Osteoblast (primary cell): ENCODE measurements around the gene CHSY3. TPM values are rescaled to one million over a fixed set of nuclear protein-coding genes. Genes with fewer than 3 reads are reported as not detected.
A peak's percentile ranks its signal among the peaks of the same experiment; 100 is the strongest.

ENCODE experiments used
- DNase-seq: peaks from one replicate; pipeline ENCODE4 v3.0.0; 2011; ENCODE audit warnings: low spot score, mixed read lengths; ENCODE audit not compliant: insufficient read length; ENCODE audit errors: missing footprints
- H2AFZ ChIP-seq: 2 replicates; pipeline ENCODE4 v1.6.0; 2011; ENCODE audit warnings: mild to moderate bottlenecking, low read length
- H3K27ac ChIP-seq: 2 replicates; pipeline ENCODE4 v1.5.1; 2011; ENCODE audit warnings: mild to moderate bottlenecking, low read depth, low read length, moderate library complexity
- H3K27me3 ChIP-seq: 2 replicates; pipeline ENCODE4 v1.6.0; 2012; ENCODE audit warnings: mild to moderate bottlenecking, control low read depth, inconsistent platforms, low read length, moderate library complexity; ENCODE audit not compliant: insufficient read depth
- H3K36me3 ChIP-seq: 2 replicates; pipeline ENCODE4 v1.5.1; 2011; ENCODE audit warnings: mild to moderate bottlenecking, low read length, control low read depth, moderate library complexity; ENCODE audit not compliant: insufficient read depth
- H3K4me1 ChIP-seq: 2 replicates; pipeline ENCODE4 v1.5.1; 2011; ENCODE audit warnings: mild to moderate bottlenecking, low read length, control low read depth, moderate library complexity; ENCODE audit not compliant: insufficient read depth
- H3K4me2 ChIP-seq: 2 replicates; pipeline ENCODE4 v1.6.0; 2011; ENCODE audit warnings: mild to moderate bottlenecking, low read length; ENCODE audit not compliant: insufficient read depth
- H3K4me3 ChIP-seq: fragments of 200-600 bp; sonication (generic); 3 replicates; pipeline ENCODE4 v1.5.1; 2012; ENCODE audit warnings: mild to moderate bottlenecking, low read length, inconsistent platforms; ENCODE audit not compliant: insufficient read depth
- H3K79me2 ChIP-seq: 2 replicates; pipeline ENCODE4 v1.6.0; 2012; ENCODE audit warnings: mild to moderate bottlenecking, low read length, control low read depth, inconsistent platforms; ENCODE audit not compliant: insufficient read depth
- H3K9me3 ChIP-seq: 2 replicates; pipeline ENCODE4 v1.5.1; 2011; ENCODE audit warnings: low read depth, low read length, control low read depth
- H4K20me1 ChIP-seq: 2 replicates; pipeline ENCODE4 v1.6.0; 2012; ENCODE audit warnings: mild to moderate bottlenecking, low read length, control low read depth; ENCODE audit not compliant: insufficient read depth
- CTCF ChIP-seq: IDR thresholded peaks from 2 replicates; pipeline ENCODE4 v1.5.1; 2011; ENCODE audit warnings: mild to moderate bottlenecking, low read depth, low read length, moderate library complexity; ENCODE audit errors: extremely low read depth
- total RNA-seq: library from RNA; depleted of rRNA; stranded (reverse); fragments of >200 nt; gene quantifications from 2 replicates; pipeline ENCODE4 v1.2.3, GENCODE V29; 2012

The CHSY3 gene
- total RNA-seq, result 12.3 and 12.4 TPM in 2 replicates

DNA sequence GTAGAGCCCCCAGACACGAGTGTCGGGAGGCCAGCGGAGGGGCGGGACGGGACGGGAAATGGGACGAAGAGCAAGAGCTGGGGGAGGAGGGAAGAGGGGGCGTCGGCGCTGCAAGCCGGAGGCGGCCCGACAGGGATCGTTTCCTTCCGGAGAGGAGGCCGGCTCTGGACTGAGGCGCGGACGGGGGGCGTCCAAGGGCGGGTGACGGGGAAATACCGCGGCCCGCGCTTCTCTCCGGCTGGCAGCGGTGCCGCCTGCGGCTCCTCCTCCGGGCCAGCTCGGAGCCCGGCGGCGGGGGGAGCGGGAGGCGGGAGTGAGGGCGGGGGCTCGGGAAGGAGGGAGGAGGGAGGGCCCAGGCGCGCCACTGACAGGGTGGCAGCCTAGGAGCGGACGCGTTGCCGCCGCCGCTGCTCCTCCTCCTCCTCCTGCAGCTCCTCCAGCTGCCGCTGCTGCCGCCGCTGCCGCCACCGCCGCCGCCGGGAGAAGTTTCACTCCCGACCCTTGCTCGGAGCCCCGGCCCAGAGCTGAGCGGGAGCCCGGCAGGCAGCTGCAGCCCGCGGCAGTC is at the start of gene CHSY3:
TSS of gene CHSY3 (plus strand) at position 364 of the 565 bp plus-strand sequence.
- H3K4me2 ChIP-seq, result peak within 1 kb of the TSS; percentile 95
- no peaks in the 10 kb centered on the region for H3K27me3 ChIP-seq

GRCh38 chr5:129856325-129856724 is 47.9 kb upstream of the CHSY3 start:
- no peak for TF ChIP-seq CTCF

More for the DNA sequence above, at the start of gene CHSY3:
- DNase-seq, result peak; percentile 97
- Histone ChIP-seq H4K20me1 (peaks cover 3% of the 10 kb centered on the region), H2AFZ (peak within 1 kb of the TSS; percentile 92), H3K9me3 (no peaks in the 10 kb centered on the region), H3K27ac (no peak within 1 kb of the TSS), H3K4me1 (peaks cover 21% of the 10 kb centered on the region), H3K36me3 (no peaks in the 10 kb centered on the region), H3K4me3 (peak within 1 kb of the TSS; percentile 74), H3K79me2 (peaks cover 10% of the 10 kb centered on the region)
- TF ChIP-seq CTCF, result no peak

GRCh38 chr5:129857116-129857515 is 47.1 kb upstream of the CHSY3 start:
- Histone ChIP-seq H3K79me2 (no peaks in the 10 kb centered on the region), H3K27me3 (no peaks in the 10 kb centered on the region), H4K20me1 (no peaks in the 10 kb centered on the region), H3K36me3 (no peaks in the 10 kb centered on the region), H3K4me1 (no peaks in the 10 kb centered on the region), H2AFZ (no peak overlapping the region), H3K9me3 (no peaks in the 10 kb centered on the region), H3K27ac (no peak overlapping the region), H3K4me3 (no peak overlapping the region), H3K4me2 (no peak overlapping the region)
- no peak for DNase-seq
- TF ChIP-seq CTCF, result no peak

More at GRCh38 chr5:129856325-129856724, 47.9 kb upstream of the CHSY3 start:
- Histone ChIP-seq H3K79me2 (no peaks in the 10 kb centered on the region), H4K20me1 (no peaks in the 10 kb centered on the region), H3K27me3 (no peaks in the 10 kb centered on the region), H3K27ac (no peak overlapping the region), H3K36me3 (no peaks in the 10 kb centered on the region), H3K4me1 (no peaks in the 10 kb centered on the region), H2AFZ (no peak overlapping the region), H3K4me3 (no peak overlapping the region), H3K4me2 (no peak overlapping the region), H3K9me3 (no peaks in the 10 kb centered on the region)
- no peak for DNase-seq

DNA sequence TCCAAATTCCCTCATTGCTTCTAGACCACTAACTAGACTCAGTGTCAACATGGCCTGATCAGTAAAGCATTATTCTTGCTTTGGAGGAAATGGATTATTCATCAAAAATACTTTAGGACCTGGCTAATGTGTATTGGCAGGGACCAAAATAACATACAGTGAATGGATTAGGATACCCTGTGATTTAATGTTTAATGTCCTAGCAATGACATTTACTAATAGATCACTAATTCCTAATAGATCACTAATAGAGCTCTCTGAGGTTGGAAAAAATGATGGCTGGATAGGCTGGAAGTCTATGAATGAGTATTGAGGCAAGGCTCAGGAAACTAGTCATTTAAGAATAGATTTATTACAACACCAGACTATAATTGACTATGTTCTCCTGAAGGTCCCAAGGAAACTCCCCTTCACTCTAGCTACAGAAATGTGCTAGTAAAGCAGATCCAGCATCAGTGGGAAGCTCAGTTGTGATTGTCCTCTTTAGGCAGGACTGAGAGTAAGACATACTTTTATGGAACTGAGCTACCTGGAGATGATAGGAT is 46.1 kb upstream of the CHSY3 start:
- no peaks in the 10 kb centered on the region for H3K36me3 ChIP-seq
- H3K27ac ChIP-seq, result no peak overlapping the region
- H3K4me1 ChIP-seq, result no peaks in the 10 kb centered on the region
- TF ChIP-seq CTCF, result no peak
- H2AFZ ChIP-seq, result no peak overlapping the region
- no peaks in the 10 kb centered on the region for H4K20me1 ChIP-seq
- no peak overlapping the region for H3K4me2 ChIP-seq
- DNase-seq, result no peak
- no peaks in the 10 kb centered on the region for H3K79me2 ChIP-seq
- H3K27me3 ChIP-seq, result no peaks in the 10 kb centered on the region
- no peak overlapping the region for H3K4me3 ChIP-seq
- H3K9me3 ChIP-seq, result no peaks in the 10 kb centered on the region
